Measurements from ENCODE around the gene TMPRSS11B. TPM values are rescaled to one million over a fixed set of nuclear protein-coding genes. Genes with fewer than 3 reads are reported as not detected.

TMPRSS11B gene
- total and polyA plus RNA-seq, 2 experiments from 2014 or later, result not detected

- TF ChIP-seq ZNF462 (CRISPR knock-in tag; IDR thresholded peaks at IDR 0.05), result no peak
- no peak for TF ChIP-seq ETS1 (IDR thresholded peaks at IDR 0.05)
- TF ChIP-seq ZNF331 (CRISPR knock-in tag; IDR thresholded peaks at IDR 0.05; ENCODE audit: low read depth), result no peak
Observed at GRCh38 chr4:68283714-68284113, 38.2 kb upstream of the TMPRSS11B start (continued).

- Histone ChIP-seq H3K4me3 (no peak overlapping the region), H2AFZ (no peak overlapping the region), H3K4me2 (no peak overlapping the region), H3K36me3 (ENCODE audit: insufficient read depth) (no peaks in the 10 kb centered on the region), H3K4me1 (ENCODE audit: insufficient read depth) (peaks cover 19% of the 10 kb centered on the region), H3K79me2 (replicated peaks; ENCODE audit: insufficient read depth) (no peaks in the 10 kb centered on the region), H3F3A (replicated peaks; ENCODE audit: low read depth) (no peaks in the 10 kb centered on the region), H4K20me1 (replicated peaks; ENCODE audit: insufficient read depth) (no peaks in the 10 kb centered on the region), H3K27ac (ENCODE audit: low read depth) (no peak overlapping the region), H3K9me2 (ENCODE audit: insufficient read depth) (no peaks in the 10 kb centered on the region), H3K27me3 (ENCODE audit: insufficient read depth) (no peaks in the 10 kb centered on the region)
- DNase-seq (ENCODE audit: low spot score) (no peak), ATAC-seq (no peak)
- Mint-ChIP-seq H3K36me3 (ENCODE audit: low read depth) (no peaks in the 10 kb centered on the region), H3K27me3 (ENCODE audit: insufficient read depth, low read depth, poor library complexity) (peaks cover 5% of the 10 kb centered on the region), H3K9me3 (no peaks in the 10 kb centered on the region), H3K4me1 (peaks cover 19% of the 10 kb centered on the region; the same call in 2 of the 3 replicates), H3K27ac (no peak overlapping the region), H3K4me3 (no peak overlapping the region)
- no peak for TF ChIP-seq ETS1 (IDR thresholded peaks at IDR 0.05)
- no peak for TF ChIP-seq JUNB (IDR thresholded peaks at IDR 0.05; ENCODE audit: unreplicated experiment)
- no peak for TF ChIP-seq ZNF331 (CRISPR knock-in tag; IDR thresholded peaks at IDR 0.05; ENCODE audit: low read depth)
- no peak for TF ChIP-seq REST (IDR thresholded peaks at IDR 0.05; ENCODE audit: unreplicated experiment)
- TF ChIP-seq CTCF (conservative IDR thresholded peaks at IDR 0.05; ENCODE audit: low read depth in 2 of 2), result no peak
Observed at GRCh38 chr4:68283095-68283494, 37.6 kb upstream of the TMPRSS11B start.

All from GM23338 (cell line).